IPS-11a (cell line): ENCODE results near the gene NODAL.

ENCODE experiments used
- H3K4me3 ChIP-seq: one replicate; pipeline ENCODE4 v1.5.1; 2013; ENCODE audit warnings: low read depth, low read length, control low read depth

NODAL gene

GRCh38 chr10:70396140-70396539 lies 45.3 kb downstream of the NODAL start:
- H3K4me3 ChIP-seq: no peak overlapping the region

DNA sequence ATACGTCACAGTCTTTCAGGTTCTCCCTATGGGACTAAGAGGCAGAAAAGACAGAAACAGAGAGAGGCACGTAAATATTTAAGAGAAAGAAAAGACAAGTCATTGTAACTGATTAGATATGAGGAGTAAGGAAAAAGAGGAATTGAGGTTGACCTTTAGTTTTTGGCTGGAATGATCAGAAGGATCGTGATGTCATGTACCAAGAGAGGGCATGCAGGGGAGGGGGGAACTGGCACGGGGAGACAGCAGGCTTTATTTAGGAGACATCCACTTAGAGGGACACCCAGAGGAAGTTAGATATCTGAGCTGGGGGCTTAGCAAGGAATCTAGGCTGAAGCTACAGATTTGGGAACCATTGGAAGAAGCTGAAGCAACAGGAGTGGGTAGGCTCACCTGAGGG lies 49.8 kb downstream of the NODAL start:
- H3K4me3 ChIP-seq: no peak overlapping the region
